Kidney (tissue), 14 donors: Measurements from ENCODE around the gene MDM2. TPM values are rescaled to one million over a fixed set of nuclear protein-coding genes. Genes with fewer than 3 reads are reported as not detected.

Source experiments
- DNase-seq, 5 donors: peaks; one replicate each; pipeline ENCODE4 v3.0.0-alpha.2; 2013 to 2020
- FAIRE-seq: peaks from 2 replicates; lab custom pipeline; 2012; peaks lifted over from hg19 to GRCh38; lab: Jason Lieb, UNC
- H3K27ac ChIP-seq, 2 donors: one replicate each; pipeline ENCODE4 v1.7.0; 2013; ENCODE audit warnings: low read depth in 2 of 2, low read length in 2 of 2, inconsistent platforms in 1 of 2
- H3K27me3 ChIP-seq: one replicate; pipeline ENCODE4 v1.7.1; 2013; ENCODE audit warnings: low read length, inconsistent platforms; ENCODE audit not compliant: control insufficient read depth, insufficient read depth
- H3K36me3 ChIP-seq, 3 donors: one replicate each; pipeline versions ENCODE4 v1.7.0 to v1.7.1; 2013; ENCODE audit warnings: low read length in 3 of 3, control low read depth in 1 of 3, inconsistent platforms in 1 of 3; ENCODE audit not compliant: insufficient read depth in 3 of 3, control insufficient read depth in 2 of 3
- H3K4me1 ChIP-seq, 3 donors: one replicate each; pipeline versions ENCODE4 v1.7.0 to v1.7.1; 2013; ENCODE audit warnings: low read length in 3 of 3, inconsistent platforms in 1 of 3, low read depth in 1 of 3; ENCODE audit not compliant: control insufficient read depth in 2 of 3, insufficient read depth in 2 of 3
- H3K4me3 ChIP-seq, 3 donors: one replicate each; pipeline versions ENCODE4 v1.7.0 to v1.8.1; 2013; ENCODE audit warnings: low read length in 3 of 3, control low read depth in 1 of 3, inconsistent platforms in 1 of 3
- H3K9ac ChIP-seq, 3 donors: one replicate each; pipeline versions ENCODE4 v1.7.0 to v1.7.1; 2013; ENCODE audit warnings: low read length in 3 of 3, control low read depth in 1 of 3, inconsistent platforms in 1 of 3
- H3K9me3 ChIP-seq, 3 donors: one replicate each; pipeline versions ENCODE4 v1.7.0 to v1.7.1; 2013; ENCODE audit warnings: low read length in 3 of 3, control low read depth in 1 of 3, inconsistent platforms in 1 of 3; ENCODE audit not compliant: control insufficient read depth in 2 of 3, insufficient read depth in 1 of 3
- CTCF ChIP-seq: IDR thresholded peaks from 3 replicates; pipeline ENCODE4 v1.5.1; 2012; ENCODE audit warnings: mild to moderate bottlenecking, moderate library complexity, borderline replicate concordance; ENCODE audit not compliant: insufficient read depth; ENCODE audit errors: extremely low read depth
- intact Hi-C: fragments of 100-400 bp; cut with DNase I; formaldehyde crosslinking; loops from one replicate; pipeline ENCODE4 v1.11.1; 2022
- polyA plus RNA-seq: library from polyadenylated mRNA; stranded (reverse); fragments of 350-450 nt; fragmentation: Illumina TruSeq; extraction: RNeasy Lipid Tissue Mini Kit (QIAGEN cat#74804); gene quantifications from one replicate; pipeline ENCODE4 v1.2.3, GENCODE V29; 2014; ENCODE audit warnings: low read depth, low replicate concordance; ENCODE audit not compliant: insufficient read depth
- total RNA-seq: library from RNA; stranded (reverse); fragmentation: NEBNext Ultra II Directional; extraction: Animal tissue kit (Norgen Biotek cat#: 25700); gene quantifications from one replicate; pipeline ENCODE4 v1.2.1, GENCODE V29; 2021
- donor health status: control.
- donor health status: control.
- donor health status: control.
- donor health status: control.
- donor health status: control.
- donor health status: DM: yes; HTN: yes; CAD: no.
- donor health status: Normal renal cell carcinoma (clear cell type).

Gene MDM2
- total and polyA plus RNA-seq, 2 donors from 2014 or later = 38.5 to 103 TPM

- no peak for DNase-seq
- H3K4me3 ChIP-seq = no peak overlapping the region
- no peaks in the 10 kb centered on the region for H3K4me1 ChIP-seq
- FAIRE-seq = no peak
- no peak overlapping the region for H3K27ac ChIP-seq
- H3K36me3 ChIP-seq = peaks cover 0 to 8% (median 5%) of the 10 kb centered on the region in 3 donors
- H3K9me3 ChIP-seq = no peaks in the 10 kb centered on the region
- H3K27me3 ChIP-seq = no peaks in the 10 kb centered on the region
- intact Hi-C loops = no loop called here
- H3K9ac ChIP-seq = no peak overlapping the region
- no peak for TF ChIP-seq CTCF
Measured at GRCh38 chr12:68844788-68845695, 37.1 kb downstream of the MDM2 start.

GRCh38 chr12:68846811-68847210 is 38.8 kb downstream of the MDM2 start:
- H3K27me3 ChIP-seq = no peaks in the 10 kb centered on the region
- FAIRE-seq = no peak
- no peaks in the 10 kb centered on the region for H3K9me3 ChIP-seq
- no peak for TF ChIP-seq CTCF
- intact Hi-C loops = no loop called here
- no peak overlapping the region for H3K9ac ChIP-seq
- H3K27ac ChIP-seq = no peak overlapping the region
- no peak for DNase-seq
- H3K4me1 ChIP-seq = no peaks in the 10 kb centered on the region
- peaks cover 0 to 4% (median 3%) of the 10 kb centered on the region in 3 donors for H3K36me3 ChIP-seq
- H3K4me3 ChIP-seq = no peak overlapping the region

- intact Hi-C loops = no loop called here
- no peak for FAIRE-seq
- TF ChIP-seq CTCF = no peak
Measured at GRCh38 chr12:68850390-68850789, 42.4 kb downstream of the MDM2 start.

More at GRCh38 chr12:68850390-68850789, 42.4 kb downstream of the MDM2 start:
- Histone ChIP-seq H3K36me3 (peaks cover 0 to 3% (median 3%) of the 10 kb centered on the region in 3 donors), H3K9ac (no peak overlapping the region), H3K4me3 (no peak overlapping the region), H3K27ac (no peak overlapping the region), H3K9me3 (no peaks in the 10 kb centered on the region), H3K4me1 (no peaks in the 10 kb centered on the region), H3K27me3 (no peaks in the 10 kb centered on the region)
- DNase-seq = no peak
